Epithelial cell of proximal tubule (primary cell): ENCODE results near the gene ATG10. TPM values are rescaled to one million over a fixed set of nuclear protein-coding genes. Genes with fewer than 3 reads are reported as not detected.
"Not testable (repeated sequence)": the region's sequence is repeated elsewhere in the genome, so short reads cannot be mapped to it uniquely, and the experiment has no call there.

Experiments
- DNase-seq: peaks from one replicate; pipeline ENCODE4 v3.0.0-alpha.2; 2011; ENCODE audit warnings: low read depth
- H3K4me3 ChIP-seq: 2 replicates; pipeline ENCODE4 v1.5.1; 2011; ENCODE audit warnings: low read depth, mild to moderate bottlenecking, low read length
- CTCF ChIP-seq: conservative IDR thresholded peaks from 2 replicates; pipeline ENCODE4 v1.5.1; 2012; ENCODE audit warnings: low read depth, mild to moderate bottlenecking, low read length
- total RNA-seq: library from RNA; depleted of rRNA; stranded (reverse); fragments of >200 nt; gene quantifications from 2 replicates; pipeline ENCODE4 v1.2.3, GENCODE V29; 2015

The ATG10 gene
- total RNA-seq, 1 donor from 2014 or later = 20.9 TPM

- no peak for DNase-seq
- no peak for TF ChIP-seq CTCF
- no peak overlapping the region for H3K4me3 ChIP-seq
Observed at GRCh38 chr5:82257729-82258128, 285.9 kb downstream of the ATG10 start.

- TF ChIP-seq CTCF = peak; percentile 60
- H3K4me3 ChIP-seq = no peak overlapping the region
- no peak for DNase-seq
Observed at GRCh38 chr5:82259172-82259800, 287.5 kb downstream of the ATG10 start.

GRCh38 chr5:82265047-82265446 is 293.2 kb downstream of the ATG10 start:
- TF ChIP-seq CTCF = no peak
- DNase-seq = no peak

GRCh38 chr5:82267297-82267933 is 295.6 kb downstream of the ATG10 start:
- not testable (repeated sequence) for H3K4me3 ChIP-seq, DNase-seq

More at GRCh38 chr5:82265047-82265446, 293.2 kb downstream of the ATG10 start:
- H3K4me3 ChIP-seq = no peak overlapping the region

DNA sequence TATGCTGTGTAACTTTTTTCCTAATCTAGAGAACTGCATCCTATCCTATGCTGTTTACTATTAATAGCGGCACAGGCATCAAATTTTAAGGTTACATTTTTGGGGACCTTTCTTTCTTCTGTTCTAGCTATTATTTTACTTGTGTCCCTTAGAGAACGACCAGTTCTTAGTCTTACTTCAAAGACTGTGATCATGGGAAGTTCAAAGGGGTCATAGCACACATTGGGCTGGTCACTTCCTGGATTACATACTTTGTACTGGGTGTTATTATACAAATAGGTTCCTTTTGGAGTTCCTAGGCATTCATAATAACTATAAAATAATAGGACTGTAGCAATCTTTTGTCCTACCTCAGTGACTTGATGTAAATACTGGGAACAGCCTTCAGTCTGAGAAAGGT is 297.5 kb downstream of the ATG10 start:
- not testable (repeated sequence) for DNase-seq, H3K4me3 ChIP-seq

- DNase-seq, H3K4me3 ChIP-seq: not testable (repeated sequence)
Observed at GRCh38 chr5:82272571-82273356, 300.9 kb downstream of the ATG10 start.

DNA sequence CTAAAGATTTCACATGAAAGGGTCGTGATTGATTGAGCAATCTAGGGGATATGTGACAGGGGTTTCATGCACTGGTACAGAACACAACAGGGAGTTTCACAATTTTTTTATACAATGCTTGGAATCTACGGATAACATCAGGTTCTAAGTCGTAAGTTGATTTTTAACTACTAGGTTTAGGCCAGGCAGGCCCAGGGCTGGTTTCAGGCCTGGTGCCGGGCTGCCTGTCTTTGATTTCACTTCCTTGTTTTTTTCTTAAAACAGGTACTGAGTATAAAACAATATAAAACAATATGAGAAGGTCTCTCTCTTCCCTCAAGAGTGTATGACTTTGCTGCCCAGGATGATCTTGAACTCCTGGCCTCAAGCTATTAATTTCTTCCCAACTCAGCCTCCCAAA is 301.6 kb downstream of the ATG10 start:
- not testable (repeated sequence) for H3K4me3 ChIP-seq, DNase-seq

DNA sequence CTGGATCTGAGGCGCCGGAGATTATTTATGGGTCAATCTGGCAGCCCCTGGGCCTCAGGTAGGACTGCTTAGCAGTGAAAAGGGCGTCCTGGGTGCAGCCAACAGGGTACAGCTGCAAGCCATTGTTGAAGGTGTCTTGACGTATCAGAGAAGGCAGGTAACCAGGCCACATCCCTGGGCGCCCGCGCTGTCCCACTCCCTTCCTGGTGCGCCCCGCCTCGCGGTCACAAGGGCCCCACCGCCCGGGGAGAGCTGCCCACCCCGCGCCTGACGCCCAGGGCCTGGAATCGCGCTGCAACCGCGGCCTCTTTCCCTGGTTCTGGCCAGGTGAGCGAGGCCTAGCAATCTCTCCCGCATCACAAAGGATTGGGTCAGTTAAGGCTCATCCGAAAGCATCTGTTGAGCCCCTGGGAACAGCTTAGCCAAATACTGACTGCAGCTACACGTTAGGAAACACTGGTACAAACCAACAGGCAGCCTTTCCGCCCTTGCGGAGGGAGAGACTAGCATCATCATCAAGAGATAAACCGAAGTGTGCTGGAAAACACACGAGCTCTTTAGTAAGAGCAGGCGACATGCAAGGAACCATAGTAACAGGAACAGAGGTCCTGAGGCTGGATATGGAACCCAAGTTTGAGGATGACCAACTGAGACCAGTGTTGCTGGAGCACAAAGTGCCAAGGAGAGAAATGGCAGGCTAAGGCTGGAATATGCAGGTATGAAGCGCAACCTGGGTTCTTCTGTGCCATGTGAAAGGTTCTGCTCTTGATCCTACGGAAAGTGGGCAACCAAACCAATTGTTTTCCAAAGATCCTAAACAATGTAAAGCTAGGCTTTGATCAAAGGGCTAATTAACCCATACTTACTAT is 302.8 kb downstream of the ATG10 start:
- DNase-seq = no peak
- no peak for TF ChIP-seq CTCF
- no peak overlapping the region for H3K4me3 ChIP-seq
